HL-60 (cell line): ENCODE measurements around the gene PANK4.
A peak's percentile ranks its signal among the peaks of the same experiment; 100 is the strongest.

ENCODE experiments used
- DNase-seq, 2 experiments: peaks; one replicate each; pipeline ENCODE4 v3.0.0-alpha.2; 2010 to 2020; ENCODE audit warnings: low read depth in 1 of 2, low spot score in 1 of 2
- H3K27ac ChIP-seq: fragments of 250-450 bp; sonication (Bioruptor Pico); replicated peaks from 2 replicates; pipeline ENCODE4 v1.5.1; 2020; ENCODE audit warnings: mild to moderate bottlenecking, moderate library complexity
- H3K27me3 ChIP-seq: fragments of 250-450 bp; sonication (Bioruptor Pico); 2 replicates; pipeline ENCODE4 v1.5.1; 2021; ENCODE audit warnings: mild to moderate bottlenecking, moderate library complexity; ENCODE audit not compliant: insufficient read depth, poor library complexity, severe bottlenecking
- H3K4me3 ChIP-seq: replicated peaks from 2 replicates; pipeline ENCODE4 v1.5.1; 2011; ENCODE audit warnings: mild to moderate bottlenecking, control low read depth, low read length; ENCODE audit not compliant: insufficient read depth
- CTCF ChIP-seq: IDR thresholded peaks from one replicate; pipeline ENCODE4 v1.5.1; 2011; ENCODE audit warnings: low read length, control low read depth, inconsistent platforms; ENCODE audit not compliant: insufficient read depth
- GABPA ChIP-seq: IDR thresholded peaks from 2 replicates; pipeline ENCODE4 v1.6.1; 2012; ENCODE audit warnings: low read depth
- POLR2AphosphoS5 ChIP-seq: IDR thresholded peaks from 2 replicates; pipeline ENCODE4 v1.6.1; 2012; ENCODE audit warnings: low read depth
- REST ChIP-seq: IDR thresholded peaks from 2 replicates; pipeline ENCODE4 v1.6.1; 2012; ENCODE audit warnings: low read depth; ENCODE audit not compliant: insufficient replicate concordance
- SPI1 ChIP-seq: IDR thresholded peaks from 2 replicates; pipeline ENCODE4 v1.6.1; 2012; ENCODE audit warnings: low read depth, mild to moderate bottlenecking, borderline replicate concordance

The PANK4 gene

GRCh38 chr1:2557482-2558400 lies 31.3 kb upstream of the PANK4 start:
- H3K4me3 ChIP-seq = no peak overlapping the region; the same call in 1 of the 2 replicates
- no peak for DNase-seq
- peak overlapping the region; percentile 99; the same call in 1 of the 2 replicates for H3K27ac ChIP-seq
- TF ChIP-seq CTCF (no peak), SPI1 (no peak), REST (no peak), GABPA (no peak), POLR2AphosphoS5 (no peak)
- H3K27me3 ChIP-seq = no peaks in the 10 kb centered on the region

- peak overlapping the region; percentile 55 for H3K4me3 ChIP-seq
Observed at GRCh38 chr1:2556678-2557481, 30.5 kb upstream of the PANK4 start.

More at GRCh38 chr1:2556678-2557481, 30.5 kb upstream of the PANK4 start:
- Histone ChIP-seq H3K27me3 (no peaks in the 10 kb centered on the region), H3K27ac (peak overlapping the region; percentile 99)
- no peak for TF ChIP-seq CTCF
- TF ChIP-seq SPI1 = no peak
- no peak for TF ChIP-seq GABPA
- no peak for TF ChIP-seq REST
- no peak for TF ChIP-seq POLR2AphosphoS5
- DNase-seq = peak; percentile 23 to 36
